Keratinocyte (primary cell): Measurements from ENCODE around the gene HIVEP1. TPM values are rescaled to one million over a fixed set of nuclear protein-coding genes. Genes with fewer than 3 reads are reported as not detected.

ENCODE experiments used
- DNase-seq: peaks from one replicate; pipeline ENCODE4 v3.0.0-alpha.2; 2011; ENCODE audit warnings: low read depth, missing footprints, low spot score
- FAIRE-seq: peaks from 2 replicates; lab custom pipeline; 2011; peaks lifted over from hg19 to GRCh38; lab: Jason Lieb, UNC
- H2AFZ ChIP-seq: 2 replicates; pipeline ENCODE4 v1.6.0; 2012; ENCODE audit warnings: low read length, control low read depth, inconsistent platforms; ENCODE audit not compliant: control insufficient read depth
- H3K27ac ChIP-seq: 2 replicates; pipeline ENCODE4 v1.5.1; 2011; ENCODE audit warnings: low read length; ENCODE audit not compliant: control insufficient read depth, insufficient read depth
- H3K27me3 ChIP-seq: 3 replicates; pipeline ENCODE4 v1.6.0; 2011; ENCODE audit warnings: low read length; ENCODE audit not compliant: control insufficient read depth, insufficient read depth; ENCODE audit errors: extremely low read depth
- H3K36me3 ChIP-seq, 2 experiments: 2 replicates in 1 of 2; 3 replicates in 1 of 2; pipeline ENCODE4 v1.5.1; 2011; ENCODE audit warnings: low read length in 2 of 2, mild to moderate bottlenecking in 1 of 2; ENCODE audit not compliant: control insufficient read depth in 2 of 2, insufficient read depth in 2 of 2; ENCODE audit errors: extremely low read depth in 1 of 2
- H3K4me1 ChIP-seq: 3 replicates; pipeline ENCODE4 v1.5.1; 2011; ENCODE audit warnings: low read length; ENCODE audit not compliant: control insufficient read depth, insufficient read depth; ENCODE audit errors: extremely low read depth
- H3K4me2 ChIP-seq: 3 replicates; pipeline ENCODE4 v1.6.0; 2011; ENCODE audit warnings: low read depth, low read length; ENCODE audit not compliant: control insufficient read depth, insufficient read depth; ENCODE audit errors: extremely low read depth
- H3K4me3 ChIP-seq, 3 experiments: fragments of 200-600 bp in 1 of 3; sonication (generic) in 1 of 3; 2 replicates in 2 of 3; 3 replicates in 1 of 3; pipeline ENCODE4 v1.5.1; 2011 to 2016; ENCODE audit warnings: low read length in 3 of 3, mild to moderate bottlenecking in 3 of 3, control low read depth in 2 of 3, inconsistent platforms in 1 of 3, low read depth in 1 of 3, mixed read lengths in 1 of 3, mixed run types in 1 of 3, moderate library complexity in 1 of 3; ENCODE audit not compliant: control insufficient read depth in 2 of 3, insufficient read depth in 2 of 3; ENCODE audit errors: extremely low read depth in 1 of 3
- H3K79me2 ChIP-seq: 2 replicates; pipeline ENCODE4 v1.6.0; 2012; ENCODE audit warnings: low read length; ENCODE audit not compliant: control insufficient read depth, insufficient read depth
- H3K9ac ChIP-seq: 3 replicates; pipeline ENCODE4 v1.6.0; 2011; ENCODE audit warnings: low read length; ENCODE audit not compliant: control insufficient read depth, insufficient read depth; ENCODE audit errors: extremely low read depth
- H3K9me1 ChIP-seq: 3 replicates; pipeline ENCODE4 v1.6.0; 2011; ENCODE audit warnings: low read length; ENCODE audit not compliant: control insufficient read depth, insufficient read depth; ENCODE audit errors: extremely low read depth
- H3K9me3 ChIP-seq: 2 replicates; pipeline ENCODE4 v1.5.1; 2012; ENCODE audit warnings: low read depth, low read length; ENCODE audit not compliant: control insufficient read depth
- H4K20me1 ChIP-seq: 3 replicates; pipeline ENCODE4 v1.6.0; 2011; ENCODE audit warnings: low read length; ENCODE audit not compliant: control insufficient read depth, insufficient read depth; ENCODE audit errors: extremely low read depth
- CTCF ChIP-seq, 3 experiments: IDR thresholded peaks in 1 of 3; conservative IDR thresholded peaks in 1 of 3; optimal IDR thresholded peaks in 1 of 3; 2 replicates in 2 of 3; 3 replicates in 1 of 3; pipeline versions ENCODE3 to v1.5.1; 2011; ENCODE audit warnings: low read length in 3 of 3, mild to moderate bottlenecking in 3 of 3, moderate library complexity in 2 of 3, control low read depth in 1 of 3, inconsistent platforms in 1 of 3; ENCODE audit not compliant: insufficient read depth in 2 of 3; ENCODE audit errors: extremely low read depth in 1 of 3
- EZH2 ChIP-seq: IDR thresholded peaks from one replicate; pipeline ENCODE4 v1.6.1; 2012; ENCODE audit warnings: inconsistent platforms, mild to moderate bottlenecking, low read length, moderate library complexity
- dilution Hi-C: fragments of 300-500 bp; cut with MboI; formaldehyde crosslinking; loops from one replicate; pipeline ENCODE4 v1.7.0; 2020; ENCODE audit warnings: low sequenced_read_pairs; ENCODE audit not compliant: extremely low pct_ligation_motif_present
- polyA plus RNA-seq, 5 experiments: library from polyadenylated mRNA; depleted of rRNA in 3 of 5; stranded (reverse) in 3 of 5; stranded (forward) in 1 of 5; unstranded in 1 of 5; fragments of >200 nt; gene quantifications; 1 replicate in 1 of 5; 2 replicates in 3 of 5; 3 replicates in 1 of 5; pipeline versions ENCODE4 v1.2.1 to v1.2.3, GENCODE V29; 2011 to 2012; ENCODE audit warnings: missing spikeins in 2 of 5, low read depth in 1 of 5, low replicate concordance in 1 of 5

The HIVEP1 gene
- polyA plus RNA-seq, 1 donor (not counting 4 experiments of a cell fraction or from before 2014, with no cell fraction given): 13.7 TPM

- no peaks in the 10 kb centered on the region for H3K9me3 ChIP-seq
- peak overlapping the region; percentile 53 for H2AFZ ChIP-seq
- no peaks in the 10 kb centered on the region for H4K20me1 ChIP-seq
- dilution Hi-C loops: no loop called here
- H3K79me2 ChIP-seq: peaks cover 70% of the 10 kb centered on the region
- peak overlapping the region; percentile 41 for H3K9ac ChIP-seq
- DNase-seq (no peak), FAIRE-seq (no peak)
- H3K27ac ChIP-seq: peak overlapping the region; percentile 31
- H3K4me3 ChIP-seq: peak overlapping the region in 2 of 3 experiments; percentile 19 to 35
- H3K4me1 ChIP-seq: peaks cover 35% of the 10 kb centered on the region
- TF ChIP-seq CTCF (optimal IDR thresholded peaks at IDR 0.05 in 1 of 3, IDR thresholded peaks at IDR 0.05 in 1 of 3, conservative IDR thresholded peaks at IDR 0.05 in 1 of 3; ENCODE audit: extremely low read depth in 1 of 3, insufficient read depth in 2 of 3, low read length in 3 of 3): no peak
- no peak for TF ChIP-seq EZH2
- no peaks in the 10 kb centered on the region for H3K27me3 ChIP-seq
- H3K36me3 ChIP-seq: peaks cover 2 to 6% of the 10 kb centered on the region in 2 experiments
- H3K9me1 ChIP-seq: no peaks in the 10 kb centered on the region
- H3K4me2 ChIP-seq: peak overlapping the region; percentile 66
Measured at GRCh38 chr6:12037798-12038197, 25.7 kb downstream of the HIVEP1 start.

- FAIRE-seq: no peak
- H4K20me1 ChIP-seq: no peaks in the 10 kb centered on the region
Measured at GRCh38 chr6:12039540-12040459, 27.7 kb downstream of the HIVEP1 start.

More at GRCh38 chr6:12039540-12040459, 27.7 kb downstream of the HIVEP1 start:
- no peak for DNase-seq
- H3K9me1 ChIP-seq: no peaks in the 10 kb centered on the region
- H3K4me2 ChIP-seq: no peak overlapping the region
- no peak overlapping the region for H3K9ac ChIP-seq
- H3K27me3 ChIP-seq: no peaks in the 10 kb centered on the region
- H2AFZ ChIP-seq: no peak overlapping the region
- H3K79me2 ChIP-seq: peaks cover 71% of the 10 kb centered on the region
- dilution Hi-C loops: no loop called here
- no peak overlapping the region for H3K4me3 ChIP-seq
- H3K9me3 ChIP-seq: no peaks in the 10 kb centered on the region
- peaks cover 23% of the 10 kb centered on the region for H3K4me1 ChIP-seq
- no peak for TF ChIP-seq EZH2
- TF ChIP-seq CTCF (optimal IDR thresholded peaks at IDR 0.05 in 1 of 3, IDR thresholded peaks at IDR 0.05 in 1 of 3, conservative IDR thresholded peaks at IDR 0.05 in 1 of 3; ENCODE audit: extremely low read depth in 1 of 3, insufficient read depth in 2 of 3, low read length in 3 of 3): no peak
- H3K36me3 ChIP-seq: peaks cover 2 to 6% of the 10 kb centered on the region in 2 experiments
- H3K27ac ChIP-seq: no peak overlapping the region
